Activated T-cell treated with anti-CD3 and anti-CD28 coated beads, Interleukin-2, amount 50 U/mL, for 72 hours (primary cell): ENCODE measurements around the gene ARMS2. TPM values are rescaled to one million over a fixed set of nuclear protein-coding genes. Genes with fewer than 3 reads are reported as not detected.

Experiments
- ATAC-seq, 2 donors: fragments of 150-1000 bp; cut with Tn5 transposase; replicated peaks in 1 of 2; 2 replicates each; pipeline ENCODE4 v1.10.0; 2021; ENCODE audit warnings: moderate library complexity in 2 of 2, mild to moderate bottlenecking in 1 of 2
- DNase-seq, 2 donors: peaks; one replicate each; pipeline ENCODE4 v3.0.0; 2021 to 2022; ENCODE audit warnings: mixed read lengths in 1 of 2
- H3K27ac Mint-ChIP-seq: one replicate; pipeline ENCODE4 v1.8.0; 2022; ENCODE audit warnings: mild to moderate bottlenecking, moderate library complexity, mixed read lengths
- H3K27me3 Mint-ChIP-seq: one replicate; pipeline ENCODE4 v1.8.0; 2022; ENCODE audit warnings: low read depth, mixed read lengths
- H3K36me3 Mint-ChIP-seq, 2 donors: one replicate each; pipeline ENCODE4 v1.8.0; 2022; ENCODE audit warnings: mixed read lengths in 2 of 2, mild to moderate bottlenecking in 1 of 2; ENCODE audit not compliant: insufficient read depth in 2 of 2
- H3K4me1 Mint-ChIP-seq: one replicate; pipeline ENCODE4 v1.8.0; 2022; ENCODE audit warnings: low read depth, mixed read lengths
- H3K4me3 Mint-ChIP-seq, 2 donors: one replicate each; pipeline ENCODE4 v1.8.0; 2022; ENCODE audit warnings: mild to moderate bottlenecking in 2 of 2, mixed read lengths in 2 of 2, moderate library complexity in 2 of 2
- H3K9me3 Mint-ChIP-seq, 2 donors: one replicate each; pipeline ENCODE4 v1.8.0; 2022; ENCODE audit warnings: mixed read lengths in 2 of 2
- total RNA-seq, 2 donors: library from RNA; stranded (reverse); gene quantifications; one replicate each; pipeline ENCODE4 v1.2.3, GENCODE V29; 2022

ARMS2 gene
- total RNA-seq, 2 donors from 2014 or later: not detected

GRCh38 chr10:122495406-122496340 lies 41.2 kb downstream of the ARMS2 start:
- Mint-ChIP-seq H3K36me3 (no peaks in the 10 kb centered on the region), H3K27ac (no peak overlapping the region), H3K27me3 (peaks cover 11% of the 10 kb centered on the region), H3K9me3 (no peaks in the 10 kb centered on the region), H3K4me1 (peaks cover 21% of the 10 kb centered on the region), H3K4me3 (no peak overlapping the region)
- DNase-seq (no peak), ATAC-seq (no peak)

- no peaks in the 10 kb centered on the region for H3K36me3 Mint-ChIP-seq
- DNase-seq (no peak), ATAC-seq (no peak)
- H3K27me3 Mint-ChIP-seq: peaks cover 7% of the 10 kb centered on the region
- no peak overlapping the region for H3K4me3 Mint-ChIP-seq
- H3K9me3 Mint-ChIP-seq: no peaks in the 10 kb centered on the region
- H3K27ac Mint-ChIP-seq: no peak overlapping the region
- peaks cover 10% of the 10 kb centered on the region for H3K4me1 Mint-ChIP-seq
These were observed 42.8 kb downstream of the ARMS2 start for GRCh38 chr10:122497241-122497640.

GRCh38 chr10:122498521-122498920 lies 44.1 kb downstream of the ARMS2 start:
- H3K27ac Mint-ChIP-seq: no peak overlapping the region
- no peaks in the 10 kb centered on the region for H3K9me3 Mint-ChIP-seq
- DNase-seq (no peak), ATAC-seq (no peak)
- H3K36me3 Mint-ChIP-seq: no peaks in the 10 kb centered on the region
- H3K4me1 Mint-ChIP-seq: peaks cover 10% of the 10 kb centered on the region
- H3K4me3 Mint-ChIP-seq: no peak overlapping the region
- H3K27me3 Mint-ChIP-seq: peaks cover 7% of the 10 kb centered on the region

GRCh38 chr10:122499012-122499411 lies 44.6 kb downstream of the ARMS2 start:
- H3K36me3 Mint-ChIP-seq: no peaks in the 10 kb centered on the region
- H3K27me3 Mint-ChIP-seq: peaks cover 7% of the 10 kb centered on the region
- no peak overlapping the region for H3K27ac Mint-ChIP-seq
- ATAC-seq (no peak), DNase-seq (no peak)
- no peaks in the 10 kb centered on the region for H3K9me3 Mint-ChIP-seq
- no peak overlapping the region for H3K4me3 Mint-ChIP-seq
- H3K4me1 Mint-ChIP-seq: peaks cover 10% of the 10 kb centered on the region

GRCh38 chr10:122499491-122499941 lies 45.1 kb downstream of the ARMS2 start:
- ATAC-seq: no peak
- H3K36me3 Mint-ChIP-seq: no peaks in the 10 kb centered on the region
- H3K4me3 Mint-ChIP-seq: no peak overlapping the region
- no peak overlapping the region for H3K27ac Mint-ChIP-seq
- peaks cover 7% of the 10 kb centered on the region for H3K27me3 Mint-ChIP-seq
- no peaks in the 10 kb centered on the region for H3K9me3 Mint-ChIP-seq
- peaks cover 10% of the 10 kb centered on the region for H3K4me1 Mint-ChIP-seq
- DNase-seq: no peak

- no peak for DNase-seq
- Mint-ChIP-seq H3K36me3 (no peaks in the 10 kb centered on the region), H3K4me1 (peaks cover 10% of the 10 kb centered on the region), H3K9me3 (no peaks in the 10 kb centered on the region), H3K27me3 (peaks cover 7% of the 10 kb centered on the region), H3K4me3 (no peak overlapping the region), H3K27ac (no peak overlapping the region)
- no peak for ATAC-seq
These were observed 45.7 kb downstream of the ARMS2 start for GRCh38 chr10:122500194-122500593.

GRCh38 chr10:122500726-122501125 lies 46.3 kb downstream of the ARMS2 start:
- no peak overlapping the region for H3K27ac Mint-ChIP-seq
- H3K4me1 Mint-ChIP-seq: peaks cover 9% of the 10 kb centered on the region
- DNase-seq: no peak
- no peak for ATAC-seq
- H3K27me3 Mint-ChIP-seq: peaks cover 7% of the 10 kb centered on the region
- H3K9me3 Mint-ChIP-seq: no peaks in the 10 kb centered on the region
- H3K36me3 Mint-ChIP-seq: no peaks in the 10 kb centered on the region
- no peak overlapping the region for H3K4me3 Mint-ChIP-seq

- ATAC-seq: no peak
These were observed 48.6 kb downstream of the ARMS2 start for GRCh38 chr10:122503012-122503411.

GRCh38 chr10:122503886-122504609 lies 49.6 kb downstream of the ARMS2 start:
- no peaks in the 10 kb centered on the region for H3K4me1 Mint-ChIP-seq
- no peaks in the 10 kb centered on the region for H3K27me3 Mint-ChIP-seq
- H3K9me3 Mint-ChIP-seq: no peaks in the 10 kb centered on the region
- no peak overlapping the region for H3K4me3 Mint-ChIP-seq
- ATAC-seq (no peak), DNase-seq (no peak)
- H3K27ac Mint-ChIP-seq: no peak overlapping the region
- H3K36me3 Mint-ChIP-seq: no peaks in the 10 kb centered on the region

More at GRCh38 chr10:122503012-122503411, 48.6 kb downstream of the ARMS2 start:
- DNase-seq: no peak
- Mint-ChIP-seq H3K27me3 (no peaks in the 10 kb centered on the region), H3K9me3 (no peaks in the 10 kb centered on the region), H3K4me1 (no peaks in the 10 kb centered on the region), H3K4me3 (no peak overlapping the region), H3K36me3 (no peaks in the 10 kb centered on the region), H3K27ac (no peak overlapping the region)

GRCh38 chr10:122504610-122504950 lies 50.1 kb downstream of the ARMS2 start:
- Mint-ChIP-seq H3K36me3 (no peaks in the 10 kb centered on the region), H3K4me3 (no peak overlapping the region), H3K9me3 (no peaks in the 10 kb centered on the region), H3K4me1 (no peaks in the 10 kb centered on the region), H3K27me3 (no peaks in the 10 kb centered on the region), H3K27ac (no peak overlapping the region)
- DNase-seq (no peak), ATAC-seq (no peak)

GRCh38 chr10:122505011-122505410 lies 50.6 kb downstream of the ARMS2 start:
- no peak overlapping the region for H3K4me3 Mint-ChIP-seq
- no peak overlapping the region for H3K27ac Mint-ChIP-seq
- H3K9me3 Mint-ChIP-seq: no peaks in the 10 kb centered on the region
- DNase-seq: no peak
- ATAC-seq: no peak
- H3K4me1 Mint-ChIP-seq: no peaks in the 10 kb centered on the region
- H3K36me3 Mint-ChIP-seq: no peaks in the 10 kb centered on the region
- H3K27me3 Mint-ChIP-seq: no peaks in the 10 kb centered on the region

GRCh38 chr10:122505885-122506645 lies 51.6 kb downstream of the ARMS2 start:
- H3K36me3 Mint-ChIP-seq: no peaks in the 10 kb centered on the region

More at GRCh38 chr10:122505885-122506645, 51.6 kb downstream of the ARMS2 start:
- Mint-ChIP-seq H3K4me3 (no peak overlapping the region), H3K9me3 (no peaks in the 10 kb centered on the region), H3K27ac (no peak overlapping the region), H3K27me3 (no peaks in the 10 kb centered on the region), H3K4me1 (no peaks in the 10 kb centered on the region)
- no peak for ATAC-seq
- no peak for DNase-seq
